GM12875 (cell line): ENCODE data around the gene LIX1.

Experiments used
- H3K4me3 ChIP-seq: one replicate; pipeline ENCODE4 v1.5.1; 2011; ENCODE audit warnings: low read depth, low read length, control low read depth
- CTCF ChIP-seq: IDR thresholded peaks from 2 replicates; pipeline ENCODE4 v1.5.1; 2011; ENCODE audit warnings: low read depth, mild to moderate bottlenecking, control low read depth, inconsistent platforms, low read length, moderate library complexity, borderline replicate concordance; ENCODE audit not compliant: insufficient read depth

LIX1 gene

GRCh38 chr5:97131139-97131710 is 11.2 kb downstream of the LIX1 start:
- no peak for TF ChIP-seq CTCF

GRCh38 chr5:97127727-97128126 is 14.7 kb downstream of the LIX1 start:
- no peak overlapping the region for H3K4me3 ChIP-seq
- no peak for TF ChIP-seq CTCF

More at GRCh38 chr5:97131139-97131710, 11.2 kb downstream of the LIX1 start:
- H3K4me3 ChIP-seq = no peak overlapping the region

GRCh38 chr5:97125125-97125683 is 17.2 kb downstream of the LIX1 start:
- no peak for TF ChIP-seq CTCF
- H3K4me3 ChIP-seq = no peak overlapping the region

GRCh38 chr5:97124335-97124734 is 18.1 kb downstream of the LIX1 start:
- H3K4me3 ChIP-seq = no peak overlapping the region
- no peak for TF ChIP-seq CTCF

GRCh38 chr5:97121848-97122247 is 20.6 kb downstream of the LIX1 start:
- no peak for TF ChIP-seq CTCF
- no peak overlapping the region for H3K4me3 ChIP-seq

- H3K4me3 ChIP-seq = no peak overlapping the region
- TF ChIP-seq CTCF = no peak
Observed at GRCh38 chr5:97120195-97120594, 22.2 kb downstream of the LIX1 start.

- TF ChIP-seq CTCF = no peak
- H3K4me3 ChIP-seq = no peak overlapping the region
Observed at GRCh38 chr5:97119007-97119390, 23.4 kb downstream of the LIX1 start.
